Stomach (tissue), 4 donors: Measurements from ENCODE around the gene ZBTB8A.

Experiments used
- POLR2AphosphoS5 ChIP-seq, 3 donors: sonication (generic); formaldehyde crosslinking; IDR thresholded peaks; one replicate each; pipeline ENCODE4 v1.6.1; 2016; ENCODE audit warnings: antibody characterized with exemption in 3 of 3
- TF ChIP-seq, protein P1 (sequence below), 7 experiments: fragments of 450-650 bp in 4 of 7; fragments of 200-600 bp in 3 of 7; sonication (generic) in 3 of 7; IDR thresholded peaks; one replicate each; pipeline ENCODE4 v1.5.1; 2016 to 2019; ENCODE audit warnings: antibody characterized with exemption in 7 of 7, control low read depth in 2 of 7, mild to moderate bottlenecking in 1 of 7

GRCh38 chr1:32609180-32609579, 70.0 kb downstream of the ZBTB8A start:
- TF ChIP-seq POLR2AphosphoS5 (IDR thresholded peaks at IDR 0.05): no peak
- TF ChIP-seq, protein P1, sequence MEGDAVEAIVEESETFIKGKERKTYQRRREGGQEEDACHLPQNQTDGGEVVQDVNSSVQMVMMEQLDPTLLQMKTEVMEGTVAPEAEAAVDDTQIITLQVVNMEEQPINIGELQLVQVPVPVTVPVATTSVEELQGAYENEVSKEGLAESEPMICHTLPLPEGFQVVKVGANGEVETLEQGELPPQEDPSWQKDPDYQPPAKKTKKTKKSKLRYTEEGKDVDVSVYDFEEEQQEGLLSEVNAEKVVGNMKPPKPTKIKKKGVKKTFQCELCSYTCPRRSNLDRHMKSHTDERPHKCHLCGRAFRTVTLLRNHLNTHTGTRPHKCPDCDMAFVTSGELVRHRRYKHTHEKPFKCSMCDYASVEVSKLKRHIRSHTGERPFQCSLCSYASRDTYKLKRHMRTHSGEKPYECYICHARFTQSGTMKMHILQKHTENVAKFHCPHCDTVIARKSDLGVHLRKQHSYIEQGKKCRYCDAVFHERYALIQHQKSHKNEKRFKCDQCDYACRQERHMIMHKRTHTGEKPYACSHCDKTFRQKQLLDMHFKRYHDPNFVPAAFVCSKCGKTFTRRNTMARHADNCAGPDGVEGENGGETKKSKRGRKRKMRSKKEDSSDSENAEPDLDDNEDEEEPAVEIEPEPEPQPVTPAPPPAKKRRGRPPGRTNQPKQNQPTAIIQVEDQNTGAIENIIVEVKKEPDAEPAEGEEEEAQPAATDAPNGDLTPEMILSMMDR (IDR thresholded peaks at IDR 0.05): no peak
